Erythroblast (primary cell): ENCODE measurements around the gene VAV2.

Source experiments
- DNase-seq, 2 experiments: peaks; one replicate each; lab custom pipeline; 2025; lab: John Stamatoyannopoulos, UW
- GATA1 ChIP-seq: IDR thresholded peaks from 2 replicates; pipeline ENCODE4 v1.6.1; 2011; ENCODE audit warnings: low read depth, mild to moderate bottlenecking, control low read depth, low read length, moderate library complexity
- POLR2A ChIP-seq: IDR thresholded peaks from 2 replicates; pipeline ENCODE4 v1.6.1; 2011; ENCODE audit warnings: mild to moderate bottlenecking, low read length

The VAV2 gene

GRCh38 chr9:133822430-133823065 lies 169.6 kb downstream of the VAV2 start:
- TF ChIP-seq GATA1 (no peak), POLR2A (no peak)

GRCh38 chr9:133821601-133822429 lies 170.3 kb downstream of the VAV2 start:
- DNase-seq: no peak
- TF ChIP-seq GATA1 (no peak), POLR2A (no peak)

More at GRCh38 chr9:133822430-133823065, 169.6 kb downstream of the VAV2 start:
- DNase-seq: no peak

DNA sequence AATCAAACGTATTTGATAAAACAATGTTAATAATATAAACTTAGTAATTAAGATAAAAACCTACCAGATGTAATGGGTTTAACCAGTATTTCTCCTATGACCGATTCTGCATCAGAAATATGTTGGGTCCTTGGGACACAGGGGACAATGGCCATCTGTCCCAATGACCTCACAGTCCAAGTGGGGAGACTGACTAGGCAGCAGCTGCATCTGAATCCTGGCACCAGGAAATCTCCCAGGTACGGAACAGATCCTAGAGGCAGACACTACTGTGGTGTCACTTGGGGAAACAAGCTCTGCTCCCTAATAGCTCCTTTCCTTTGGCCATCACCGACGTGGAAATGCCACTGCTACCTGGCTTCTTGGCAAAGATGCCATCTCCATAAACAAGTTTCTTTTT lies 172.2 kb downstream of the VAV2 start:
- no peak for TF ChIP-seq POLR2A
- TF ChIP-seq GATA1: no peak
- DNase-seq: no peak

- TF ChIP-seq GATA1 (no peak), POLR2A (no peak)
- DNase-seq: no peak
Measured at GRCh38 chr9:133818444-133818843, 173.7 kb downstream of the VAV2 start.

- no peak for DNase-seq
- no peak for TF ChIP-seq POLR2A
- TF ChIP-seq GATA1: no peak
Measured at GRCh38 chr9:133815781-133816180, 176.3 kb downstream of the VAV2 start.

- TF ChIP-seq GATA1 (no peak), POLR2A (no peak)
- no peak for DNase-seq
Measured at GRCh38 chr9:133814586-133815208, 177.4 kb downstream of the VAV2 start.

GRCh38 chr9:133813749-133814585 lies 178.2 kb downstream of the VAV2 start:
- no peak for DNase-seq
- TF ChIP-seq GATA1 (no peak), POLR2A (no peak)

- no peak for DNase-seq
- TF ChIP-seq GATA1 (no peak), POLR2A (no peak)
Measured at GRCh38 chr9:133812941-133813748, 179.0 kb downstream of the VAV2 start.

DNA sequence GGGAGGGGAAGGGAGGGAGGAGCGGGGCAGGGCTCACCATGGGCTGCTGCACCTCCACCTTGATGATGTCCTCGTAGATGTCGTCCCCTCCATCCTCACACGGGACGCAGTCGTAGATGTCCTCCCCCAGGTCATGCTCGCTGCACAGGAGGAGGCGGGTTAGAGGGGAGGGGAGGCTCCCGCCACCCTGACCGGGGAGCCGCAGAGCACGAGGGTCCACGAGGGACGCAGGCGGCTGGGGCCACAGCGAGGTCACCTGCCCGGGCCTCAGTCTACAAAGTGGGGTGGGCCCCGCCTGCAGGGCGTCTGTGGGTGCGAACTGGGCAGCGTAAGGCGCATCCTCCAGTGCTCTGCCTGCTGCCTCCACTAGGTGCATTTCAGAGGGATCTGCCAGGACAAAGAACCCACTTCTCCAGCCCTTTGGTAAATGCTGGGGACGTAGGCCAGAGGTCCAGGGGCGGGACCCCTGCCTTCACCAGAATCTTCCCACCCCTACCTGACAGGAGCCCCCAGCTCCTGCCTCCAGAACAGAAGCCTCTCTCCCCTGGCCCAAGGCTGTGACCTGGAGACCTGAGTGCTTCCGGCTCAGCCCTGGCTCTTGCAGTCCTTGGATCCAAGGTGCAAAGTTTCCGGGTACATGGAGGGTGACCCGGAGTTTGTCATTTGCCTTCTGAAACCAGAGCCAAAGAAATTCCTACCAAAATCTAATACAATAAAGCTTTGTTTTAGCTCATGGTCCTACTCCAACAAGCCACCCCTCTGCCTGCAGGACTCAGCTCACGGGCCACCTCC lies 179.9 kb downstream of the VAV2 start:
- TF ChIP-seq POLR2A: no peak
- TF ChIP-seq GATA1: no peak
- no peak for DNase-seq

GRCh38 chr9:133811471-133811870 lies 180.7 kb downstream of the VAV2 start:
- DNase-seq: no peak
- TF ChIP-seq POLR2A (no peak), GATA1 (no peak)

DNA sequence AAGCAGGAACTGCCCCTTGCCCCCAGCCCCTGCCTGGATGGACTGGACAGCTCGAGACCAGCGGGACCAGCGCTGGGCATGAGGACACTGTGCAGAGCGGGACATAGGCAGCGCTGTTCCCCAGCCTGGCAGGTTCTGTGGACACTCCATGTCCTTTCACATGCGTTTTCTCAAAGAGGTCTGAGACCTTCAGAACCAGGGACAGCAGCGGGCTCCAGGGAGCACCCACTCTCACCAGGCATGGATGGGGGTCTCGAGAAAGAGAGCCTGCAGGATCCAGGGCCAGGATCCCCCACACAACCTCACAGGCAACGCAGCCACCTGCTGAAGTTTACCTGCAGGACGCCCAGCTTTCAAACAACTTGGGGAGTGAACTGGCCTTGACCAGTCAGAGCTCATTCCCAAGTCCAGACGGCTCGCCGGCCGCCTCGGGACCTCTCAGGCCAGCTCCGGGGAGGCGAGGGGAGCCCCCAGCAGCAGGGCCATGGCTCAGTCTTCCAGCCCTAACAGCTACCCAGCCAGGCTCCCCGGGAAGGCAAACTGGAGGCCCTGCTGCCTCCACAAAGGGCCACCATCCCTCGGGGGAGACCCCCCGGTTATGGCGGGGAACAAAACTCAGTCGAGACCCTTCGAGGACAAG lies 181.4 kb downstream of the VAV2 start:
- DNase-seq: no peak
- TF ChIP-seq POLR2A: no peak
- TF ChIP-seq GATA1: no peak
